ENCODE results near the gene ABL1. TPM values are rescaled to one million over a fixed set of nuclear protein-coding genes. Genes with fewer than 3 reads are reported as not detected.
A peak's percentile ranks its signal among the peaks of the same experiment; 100 is the strongest.

Gene ABL1
- total and polyA plus RNA-seq, 2 of the 13 experiments (the other 11 are each of a cell fraction or from before 2014, with no cell fraction given), result 10.8 to 20.4 TPM

- Histone ChIP-seq H3K9ac (ENCODE audit: insufficient read depth, low read depth, low read length) (no peak overlapping the region), H3K9me3 (ENCODE audit: low read length) (no peaks in the 10 kb centered on the region), H3K27ac (ENCODE audit: extremely low read length, insufficient read depth, low read length) (no peak overlapping the region), H3K79me2 (ENCODE audit: insufficient read depth, low read length) (no peaks in the 10 kb centered on the region), H2AFZ (ENCODE audit: low read length) (no peak overlapping the region), H3K4me3 (replicated peaks in 1 of 3; ENCODE audit: insufficient read depth in 1 of 3, low read depth in 2 of 3, low read length in 3 of 3) (no peak overlapping the region), H4K20me1 (ENCODE audit: insufficient read depth, low read length) (peaks cover 13% of the 10 kb centered on the region), H3K36me3 (replicated peaks in 1 of 2; ENCODE audit: control insufficient read depth in 1 of 2, insufficient read depth in 2 of 2, low read length in 2 of 2) (peaks cover 22 to 64% of the 10 kb centered on the region in 2 experiments), H3K4me2 (ENCODE audit: low read depth, low read length) (no peak overlapping the region), H3K27me3 (ENCODE audit: control insufficient read depth in 1 of 2, insufficient read depth in 2 of 2, low read length in 2 of 2) (no peaks in the 10 kb centered on the region), H3K4me1 (ENCODE audit: insufficient read depth, low read length) (peaks cover 8% of the 10 kb centered on the region)
- peak; percentile 89 for DNase-seq (ENCODE audit: low spot score)
- ChIA-PET CTCF (ENCODE audit: low intra/inter-chr PET ratio, low total read pairs) (interaction anchor here (0.7 to 2.5 kb wide), 8 partner anchors 72 to 180 kb away, joined by 3 to 19 read pairs (median 8); partner anchors contain the start of gene FIBCD1), POLR2A (interaction anchor here (0.8 kb wide), 1 partner anchor 173 kb away, joined by 3 read pairs; the partner anchor contains the start of gene EXOSC2)
- ATAC-seq, result peak; percentile 91
- FAIRE-seq, result peak; percentile 96
- intact Hi-C loops (cut with micrococcal nuclease; ENCODE audit: unreplicated experiment) (loop anchor here (1.0 to 5.0 kb wide), 3 partner anchors 75 to 181 kb away; no protein-coding TSS in a partner anchor), in situ Hi-C loops (cut with HindIII; ENCODE audit: extremely low pct_ligation_motif_present, low pct_unique_long_range_greater_than_20kb) (no loop called here)
- 46% methylated on average over 4 of the region's 4 CpGs for WGBS (ENCODE audit: low lambda C conversion rate)
- no TSS peak for BruUV-seq (replicated peaks)
- TF ChIP-seq, protein P1, sequence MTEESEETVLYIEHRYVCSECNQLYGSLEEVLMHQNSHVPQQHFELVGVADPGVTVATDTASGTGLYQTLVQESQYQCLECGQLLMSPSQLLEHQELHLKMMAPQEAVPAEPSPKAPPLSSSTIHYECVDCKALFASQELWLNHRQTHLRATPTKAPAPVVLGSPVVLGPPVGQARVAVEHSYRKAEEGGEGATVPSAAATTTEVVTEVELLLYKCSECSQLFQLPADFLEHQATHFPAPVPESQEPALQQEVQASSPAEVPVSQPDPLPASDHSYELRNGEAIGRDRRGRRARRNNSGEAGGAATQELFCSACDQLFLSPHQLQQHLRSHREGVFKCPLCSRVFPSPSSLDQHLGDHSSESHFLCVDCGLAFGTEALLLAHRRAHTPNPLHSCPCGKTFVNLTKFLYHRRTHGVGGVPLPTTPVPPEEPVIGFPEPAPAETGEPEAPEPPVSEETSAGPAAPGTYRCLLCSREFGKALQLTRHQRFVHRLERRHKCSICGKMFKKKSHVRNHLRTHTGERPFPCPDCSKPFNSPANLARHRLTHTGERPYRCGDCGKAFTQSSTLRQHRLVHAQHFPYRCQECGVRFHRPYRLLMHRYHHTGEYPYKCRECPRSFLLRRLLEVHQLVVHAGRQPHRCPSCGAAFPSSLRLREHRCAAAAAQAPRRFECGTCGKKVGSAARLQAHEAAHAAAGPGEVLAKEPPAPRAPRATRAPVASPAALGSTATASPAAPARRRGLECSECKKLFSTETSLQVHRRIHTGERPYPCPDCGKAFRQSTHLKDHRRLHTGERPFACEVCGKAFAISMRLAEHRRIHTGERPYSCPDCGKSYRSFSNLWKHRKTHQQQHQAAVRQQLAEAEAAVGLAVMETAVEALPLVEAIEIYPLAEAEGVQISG (CRISPR knock-in tag; IDR thresholded peaks at IDR 0.05), result peak; percentile 74
- no peak for TF ChIP-seq KLF13 (CRISPR knock-in tag; IDR thresholded peaks at IDR 0.05)
- TF ChIP-seq, protein P2, sequence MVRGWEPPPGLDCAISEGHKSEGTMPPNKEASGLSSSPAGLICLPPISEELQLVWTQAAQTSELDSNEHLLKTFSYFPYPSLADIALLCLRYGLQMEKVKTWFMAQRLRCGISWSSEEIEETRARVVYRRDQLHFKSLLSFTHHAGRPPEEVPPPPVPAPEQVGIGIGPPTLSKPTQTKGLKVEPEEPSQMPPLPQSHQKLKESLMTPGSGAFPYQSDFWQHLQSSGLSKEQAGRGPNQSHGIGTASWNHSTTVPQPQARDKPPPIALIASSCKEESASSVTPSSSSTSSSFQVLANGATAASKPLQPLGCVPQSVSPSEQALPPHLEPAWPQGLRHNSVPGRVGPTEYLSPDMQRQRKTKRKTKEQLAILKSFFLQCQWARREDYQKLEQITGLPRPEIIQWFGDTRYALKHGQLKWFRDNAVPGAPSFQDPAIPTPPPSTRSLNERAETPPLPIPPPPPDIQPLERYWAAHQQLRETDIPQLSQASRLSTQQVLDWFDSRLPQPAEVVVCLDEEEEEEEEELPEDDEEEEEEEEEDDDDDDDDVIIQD (CRISPR knock-in tag; IDR thresholded peaks at IDR 0.05; ENCODE audit: low read depth), result peak; percentile 36; the same call in 1 of the 2 replicates
- no peak for TF ChIP-seq YEATS4 (CRISPR knock-in tag; IDR thresholded peaks at IDR 0.05; ENCODE audit: borderline replicate concordance)
- no peak for TF ChIP-seq ZBTB42 (CRISPR knock-in tag; IDR thresholded peaks at IDR 0.05)
- no peak for TF ChIP-seq SP5 (CRISPR knock-in tag; IDR thresholded peaks at IDR 0.05; ENCODE audit: borderline replicate concordance, low read depth)
- TF ChIP-seq YEATS2 (CRISPR knock-in tag; IDR thresholded peaks at IDR 0.05; ENCODE audit: borderline replicate concordance), result 0 out of 2 replicates have a peak, but pooled peaks have one; percentile 24
- no peak for TF ChIP-seq HOXA9 (CRISPR knock-in tag; IDR thresholded peaks at IDR 0.05; ENCODE audit: borderline replicate concordance)
- TF ChIP-seq MIXL1 (CRISPR knock-in tag; IDR thresholded peaks at IDR 0.05), result 0 out of 2 replicates have a peak, but pooled peaks have one; percentile 13
- TF ChIP-seq STAG1 (CRISPR knock-in tag; IDR thresholded peaks at IDR 0.05), result peak; percentile 71
- TF ChIP-seq XRCC5 (optimal IDR thresholded peaks at IDR 0.05; ENCODE audit: low read length), result peak; percentile 97
- 0 out of 2 replicates have a peak, but pooled peaks have one; percentile 35 for TF ChIP-seq HDAC1 (CRISPR knock-in tag; IDR thresholded peaks at IDR 0.05)
- TF ChIP-seq, protein P3, sequence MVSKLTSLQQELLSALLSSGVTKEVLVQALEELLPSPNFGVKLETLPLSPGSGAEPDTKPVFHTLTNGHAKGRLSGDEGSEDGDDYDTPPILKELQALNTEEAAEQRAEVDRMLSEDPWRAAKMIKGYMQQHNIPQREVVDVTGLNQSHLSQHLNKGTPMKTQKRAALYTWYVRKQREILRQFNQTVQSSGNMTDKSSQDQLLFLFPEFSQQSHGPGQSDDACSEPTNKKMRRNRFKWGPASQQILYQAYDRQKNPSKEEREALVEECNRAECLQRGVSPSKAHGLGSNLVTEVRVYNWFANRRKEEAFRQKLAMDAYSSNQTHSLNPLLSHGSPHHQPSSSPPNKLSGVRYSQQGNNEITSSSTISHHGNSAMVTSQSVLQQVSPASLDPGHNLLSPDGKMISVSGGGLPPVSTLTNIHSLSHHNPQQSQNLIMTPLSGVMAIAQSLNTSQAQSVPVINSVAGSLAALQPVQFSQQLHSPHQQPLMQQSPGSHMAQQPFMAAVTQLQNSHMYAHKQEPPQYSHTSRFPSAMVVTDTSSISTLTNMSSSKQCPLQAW (CRISPR knock-in tag; IDR thresholded peaks at IDR 0.05), result peak; percentile 29; the same call in 1 of the 2 replicates
- no peak for TF ChIP-seq RAD51 (IDR thresholded peaks at IDR 0.05; ENCODE audit: borderline replicate concordance)
- TF ChIP-seq SMARCC2 (IDR thresholded peaks at IDR 0.05), result no peak
- TF ChIP-seq CREB1 (IDR thresholded peaks at IDR 0.05), result no peak
- TF ChIP-seq CREB1 (CRISPR knock-in tag; IDR thresholded peaks at IDR 0.05), result 0 out of 2 replicates have a peak, but pooled peaks have one; percentile 17
- TF ChIP-seq, protein P4, sequence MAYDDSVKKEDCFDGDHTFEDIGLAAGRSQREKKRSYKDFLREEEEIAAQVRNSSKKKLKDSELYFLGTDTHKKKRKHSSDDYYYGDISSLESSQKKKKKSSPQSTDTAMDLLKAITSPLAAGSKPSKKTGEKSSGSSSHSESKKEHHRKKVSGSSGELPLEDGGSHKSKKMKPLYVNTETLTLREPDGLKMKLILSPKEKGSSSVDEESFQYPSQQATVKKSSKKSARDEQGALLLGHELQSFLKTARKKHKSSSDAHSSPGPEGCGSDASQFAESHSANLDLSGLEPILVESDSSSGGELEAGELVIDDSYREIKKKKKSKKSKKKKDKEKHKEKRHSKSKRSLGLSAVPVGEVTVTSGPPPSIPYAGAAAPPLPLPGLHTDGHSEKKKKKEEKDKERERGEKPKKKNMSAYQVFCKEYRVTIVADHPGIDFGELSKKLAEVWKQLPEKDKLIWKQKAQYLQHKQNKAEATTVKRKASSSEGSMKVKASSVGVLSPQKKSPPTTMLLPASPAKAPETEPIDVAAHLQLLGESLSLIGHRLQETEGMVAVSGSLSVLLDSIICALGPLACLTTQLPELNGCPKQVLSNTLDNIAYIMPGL (CRISPR knock-in tag; IDR thresholded peaks at IDR 0.05; ENCODE audit: borderline replicate concordance in 1 of 2, low read depth in 1 of 2), result peak; percentile 60 to 64; a peak in 2 of 4 replicates
Observed at GRCh38 chr9:130866474-130866965, 31.5 kb downstream of the ABL1 start.

All from HepG2 (cell line).